Occipital lobe (tissue), 2 donors: ENCODE results near the gene FYN. TPM values are rescaled to one million over a fixed set of nuclear protein-coding genes. Genes with fewer than 3 reads are reported as not detected.

Experiments
- DNase-seq: peaks from one replicate; lab custom pipeline; 2025; lab: John Stamatoyannopoulos, UW
- total RNA-seq: library from RNA; depleted of rRNA; stranded (reverse); fragments of >200 nt; gene quantifications from one replicate; pipeline ENCODE4 v1.2.3, GENCODE V29; 2014

FYN gene
- total RNA-seq, 1 donor from 2014 or later = 246 TPM

DNA sequence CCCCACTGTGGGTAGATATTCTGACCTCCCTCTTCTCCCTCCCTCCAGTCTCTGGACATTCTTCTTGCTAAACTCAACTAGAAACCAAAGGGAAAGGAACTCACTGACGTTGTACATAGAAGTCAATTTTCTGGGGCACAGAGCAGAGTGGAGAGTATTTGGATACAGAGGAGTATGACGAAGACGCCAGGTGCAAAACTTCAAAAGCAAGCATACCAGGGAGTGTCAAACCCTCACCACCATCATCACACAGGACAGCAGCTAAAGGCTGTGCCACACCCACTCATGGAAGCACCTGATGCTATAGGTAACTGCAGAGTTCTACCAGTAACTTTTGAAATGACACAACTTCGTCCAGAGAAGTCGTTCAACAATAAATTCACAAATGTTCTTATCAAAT is 64.8 kb downstream of the FYN start:
- DNase-seq = no peak

- no peak for DNase-seq
Observed at GRCh38 chr6:111806561-111807497, 66.4 kb downstream of the FYN start.

DNA sequence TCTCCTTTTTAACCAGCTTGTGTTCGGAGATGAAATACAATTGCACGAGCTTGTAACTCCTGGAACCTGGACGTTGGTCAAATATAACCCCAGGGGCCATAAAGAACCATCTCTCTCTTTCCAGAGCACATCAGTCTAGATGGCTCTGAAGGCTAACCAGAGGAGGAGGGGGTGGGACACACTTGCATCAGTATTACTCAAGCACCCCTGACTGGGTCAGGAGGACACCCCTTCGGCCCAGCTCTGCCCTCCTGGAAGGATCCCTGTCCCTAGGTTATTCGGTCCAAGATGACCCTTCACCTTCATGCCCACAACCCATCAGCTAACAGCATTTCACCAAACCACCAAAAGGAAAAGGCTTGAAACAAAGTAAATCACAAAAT is 67.1 kb downstream of the FYN start:
- DNase-seq = no peak

DNA sequence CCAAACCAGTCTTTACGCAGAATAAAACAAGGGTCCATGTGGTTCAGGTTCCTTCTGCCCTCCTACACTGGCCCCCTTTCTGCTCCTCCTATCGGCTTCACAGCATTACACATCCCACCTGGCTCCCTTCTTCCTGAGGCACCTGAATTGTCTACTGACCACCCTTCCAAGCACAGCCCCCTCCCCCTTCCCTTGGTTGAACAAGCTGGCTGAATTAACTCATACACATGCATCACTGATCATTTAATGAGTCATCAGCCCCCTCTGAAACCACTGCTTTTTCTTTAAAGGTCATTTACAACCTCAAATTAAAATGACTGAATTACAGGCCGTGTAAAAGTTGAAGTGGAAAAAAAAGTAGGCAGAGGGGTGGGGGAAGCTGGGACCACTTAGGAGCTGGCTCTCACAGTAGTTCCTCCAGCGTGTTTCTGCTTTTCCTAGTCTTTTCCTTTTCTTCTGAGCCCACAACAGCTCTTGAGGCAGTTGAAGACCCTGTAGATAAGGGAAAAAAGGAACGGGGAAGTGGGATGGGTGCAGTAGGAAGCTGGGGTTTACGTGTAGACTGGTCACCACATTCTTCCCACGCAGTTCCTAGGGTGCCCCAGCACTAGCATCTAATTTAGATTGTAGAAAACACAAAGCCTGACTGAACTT is 67.6 kb downstream of the FYN start:
- DNase-seq = no peak

- no peak for DNase-seq
Observed at GRCh38 chr6:111804627-111805235, 68.5 kb downstream of the FYN start.

DNA sequence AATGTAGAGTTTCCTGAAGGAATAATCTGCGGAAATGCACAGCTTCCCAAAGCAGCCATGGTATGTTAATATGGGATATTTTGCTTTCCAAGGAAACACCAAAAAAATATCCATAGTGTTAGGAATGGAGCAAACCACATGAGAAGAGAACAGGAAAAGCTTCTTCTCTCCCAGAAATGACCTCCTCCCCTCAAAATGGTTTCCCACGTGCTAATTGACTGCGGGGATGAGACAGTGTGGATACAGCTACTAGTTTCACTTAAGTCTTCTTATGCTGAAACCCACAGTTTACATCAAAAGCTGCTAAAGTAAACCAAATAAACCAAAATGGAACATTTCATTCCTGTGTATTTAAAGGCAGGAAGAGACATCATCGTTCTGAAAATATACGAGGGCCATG is 69.4 kb downstream of the FYN start:
- no peak for DNase-seq

- DNase-seq = no peak
Observed at GRCh38 chr6:111803371-111803770, 69.9 kb downstream of the FYN start.

DNA sequence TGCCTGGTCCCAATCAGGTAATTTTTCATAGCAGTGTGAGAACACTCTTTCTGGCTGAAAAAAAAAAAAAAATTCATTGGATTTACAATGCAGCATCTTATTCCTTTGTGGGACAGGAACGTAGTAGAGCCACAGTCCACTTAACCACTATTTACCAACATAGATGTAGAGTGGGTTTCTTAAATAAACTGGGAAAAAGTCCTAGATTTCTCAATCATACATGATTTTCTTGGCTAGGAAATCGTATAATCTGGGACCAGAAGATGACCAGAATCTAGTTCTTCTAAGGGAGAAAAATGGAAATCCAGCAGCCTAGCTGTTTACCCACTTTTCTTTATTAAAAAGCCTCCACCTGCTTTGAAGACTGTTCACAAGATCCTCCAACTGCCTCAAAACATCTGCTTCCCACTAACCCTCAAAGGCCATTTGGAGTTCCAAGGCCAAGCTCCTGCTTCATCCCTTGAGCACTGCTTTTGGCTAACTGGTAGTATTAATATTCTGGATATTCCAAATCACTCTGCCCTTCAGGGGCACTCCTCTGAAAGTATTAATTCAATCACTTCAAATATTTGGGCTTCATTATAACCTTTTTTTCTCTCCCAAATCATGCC is 70.4 kb downstream of the FYN start:
- no peak for DNase-seq

DNA sequence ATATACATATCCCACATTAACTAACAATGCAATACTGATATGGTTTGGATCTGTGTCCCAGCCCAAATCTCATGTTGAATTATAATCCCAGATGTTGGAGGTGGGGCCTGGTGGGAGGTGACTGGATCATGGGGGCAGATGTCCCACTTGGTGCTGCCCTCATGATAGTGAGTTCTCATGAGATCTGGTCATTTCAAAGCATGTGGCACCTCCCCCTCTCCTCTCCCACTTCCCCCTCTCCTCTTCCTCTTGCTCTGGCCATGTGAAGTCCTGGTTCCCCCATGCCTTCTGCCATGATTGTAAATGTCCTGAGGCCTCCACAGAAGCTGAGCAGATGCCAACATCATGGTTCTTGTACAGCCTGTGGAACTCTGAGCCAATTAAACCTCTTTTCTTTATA is 71.2 kb downstream of the FYN start:
- no peak for DNase-seq

DNA sequence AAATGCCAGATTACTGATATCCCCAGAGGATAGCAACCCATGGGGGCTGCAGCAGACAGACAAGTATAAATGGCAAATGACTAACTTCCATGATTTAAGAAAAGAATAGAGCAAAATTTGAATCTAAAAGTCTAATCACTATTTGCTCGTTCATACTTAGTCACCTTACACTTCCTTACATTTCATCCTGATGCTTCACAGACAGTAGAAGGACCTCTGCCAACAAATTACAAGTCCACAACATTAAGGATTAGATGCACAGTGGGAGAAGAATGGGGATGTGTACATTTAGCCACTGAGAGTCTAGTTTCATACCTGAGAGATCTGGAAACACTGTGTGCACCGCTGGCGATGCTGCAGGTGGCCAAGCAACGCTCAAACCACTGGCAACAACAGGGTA is 72.4 kb downstream of the FYN start:
- no peak for DNase-seq

- DNase-seq = no peak
Observed at GRCh38 chr6:111800259-111800765, 72.9 kb downstream of the FYN start.

- DNase-seq = no peak
Observed at GRCh38 chr6:111799576-111800258, 73.5 kb downstream of the FYN start.

- DNase-seq = no peak
Observed at GRCh38 chr6:111798281-111798725, 74.9 kb downstream of the FYN start.

DNA sequence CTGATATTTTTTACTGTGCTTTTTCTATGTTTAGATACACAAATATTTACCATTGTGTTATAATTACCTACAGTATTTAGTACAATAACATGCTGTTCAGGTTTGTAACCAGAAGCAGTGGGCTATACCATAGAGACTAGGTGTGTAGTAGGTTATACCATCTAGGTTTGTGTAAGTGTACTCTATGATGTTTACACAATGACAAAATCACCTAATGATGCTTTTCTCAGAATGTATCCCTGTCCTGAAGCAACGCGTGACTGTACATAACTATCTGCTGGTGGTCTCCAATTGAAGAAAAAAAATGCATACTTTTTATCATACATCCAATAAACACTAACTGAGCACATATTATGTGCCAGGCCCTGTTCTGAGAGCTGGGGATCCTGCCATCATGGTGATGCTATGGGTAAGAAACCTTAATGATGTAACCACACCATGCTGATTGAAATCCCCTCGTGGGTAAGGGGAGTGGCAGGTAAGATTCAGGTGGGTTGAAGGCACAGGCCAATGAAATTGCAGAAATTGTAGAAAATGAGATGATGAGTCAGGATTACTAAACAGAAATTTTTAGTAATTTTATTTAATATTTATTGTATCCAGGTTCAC is 76.8 kb downstream of the FYN start:
- no peak for DNase-seq

- no peak for DNase-seq
Observed at GRCh38 chr6:111795558-111795957, 77.7 kb downstream of the FYN start.

DNA sequence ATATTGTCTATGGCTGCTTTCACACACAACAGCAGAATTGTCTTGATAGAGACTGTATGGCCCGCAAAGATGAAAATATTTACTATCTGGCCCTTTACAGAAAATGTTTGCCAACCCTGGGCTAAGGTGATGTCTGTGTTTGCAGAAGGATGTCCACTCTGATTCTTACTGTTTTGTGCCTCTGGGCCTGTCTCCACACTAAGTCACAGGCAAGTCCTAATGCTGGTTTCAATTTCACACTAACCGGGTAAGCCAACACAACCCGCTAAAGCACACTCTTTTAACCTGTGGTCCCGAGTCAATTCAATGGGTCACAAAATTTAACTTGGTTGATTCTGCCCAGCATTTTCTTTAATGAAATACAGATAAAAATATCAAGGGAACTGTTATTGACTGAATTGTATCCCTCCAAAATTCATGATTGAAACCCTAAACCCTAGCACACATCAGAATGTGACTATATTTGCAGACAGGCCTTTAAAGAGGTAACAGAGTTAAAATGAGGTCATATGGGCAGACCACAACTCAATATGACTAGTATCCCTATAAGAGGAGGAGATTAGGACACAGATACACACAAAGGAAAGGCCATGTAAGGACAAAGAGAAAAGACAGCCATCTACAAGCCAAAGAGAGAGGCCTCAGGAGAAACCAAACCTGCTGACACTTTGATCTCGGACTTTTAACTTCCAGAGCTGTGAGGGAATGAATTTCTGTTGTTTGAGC is 78.4 kb downstream of the FYN start:
- no peak for DNase-seq

DNA sequence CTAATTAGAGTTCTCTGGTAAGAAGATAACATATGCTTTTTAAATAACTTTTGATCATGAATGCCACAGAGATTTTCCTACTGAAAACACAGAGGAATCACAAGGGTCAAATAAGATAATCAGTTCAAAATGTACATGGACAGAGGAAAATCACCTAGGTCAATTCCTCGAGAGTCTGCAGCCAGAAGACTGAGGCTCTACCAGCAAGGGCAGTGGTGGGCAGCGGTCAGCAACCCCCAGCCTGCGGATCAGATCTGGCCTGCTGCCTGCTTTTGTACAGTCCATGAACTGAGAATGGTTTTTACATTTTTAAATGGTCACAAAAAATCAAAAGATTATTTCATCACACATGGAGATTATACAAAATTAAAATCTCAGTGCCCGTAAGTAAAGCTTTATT is 79.0 kb downstream of the FYN start:
- no peak for DNase-seq

DNA sequence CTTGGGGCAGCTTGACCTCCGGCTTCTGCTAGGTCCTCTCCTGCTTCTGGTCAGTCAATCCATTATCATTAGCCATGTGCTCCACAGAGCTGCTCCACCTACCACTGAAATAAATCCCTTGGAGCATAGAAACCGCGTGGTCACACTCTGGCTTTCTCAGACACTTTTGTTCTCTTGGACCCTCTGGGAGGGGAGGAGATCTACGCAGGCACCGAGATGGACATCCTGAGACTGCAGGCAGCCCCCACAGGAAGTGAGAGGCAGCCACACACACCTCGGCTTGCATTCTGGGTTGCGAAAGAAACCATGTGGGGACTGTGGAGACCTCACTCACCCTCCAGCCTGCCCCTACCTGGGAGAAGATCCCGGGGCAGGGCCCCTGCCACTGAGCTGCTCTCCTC is 79.5 kb downstream of the FYN start:
- DNase-seq = no peak

DNA sequence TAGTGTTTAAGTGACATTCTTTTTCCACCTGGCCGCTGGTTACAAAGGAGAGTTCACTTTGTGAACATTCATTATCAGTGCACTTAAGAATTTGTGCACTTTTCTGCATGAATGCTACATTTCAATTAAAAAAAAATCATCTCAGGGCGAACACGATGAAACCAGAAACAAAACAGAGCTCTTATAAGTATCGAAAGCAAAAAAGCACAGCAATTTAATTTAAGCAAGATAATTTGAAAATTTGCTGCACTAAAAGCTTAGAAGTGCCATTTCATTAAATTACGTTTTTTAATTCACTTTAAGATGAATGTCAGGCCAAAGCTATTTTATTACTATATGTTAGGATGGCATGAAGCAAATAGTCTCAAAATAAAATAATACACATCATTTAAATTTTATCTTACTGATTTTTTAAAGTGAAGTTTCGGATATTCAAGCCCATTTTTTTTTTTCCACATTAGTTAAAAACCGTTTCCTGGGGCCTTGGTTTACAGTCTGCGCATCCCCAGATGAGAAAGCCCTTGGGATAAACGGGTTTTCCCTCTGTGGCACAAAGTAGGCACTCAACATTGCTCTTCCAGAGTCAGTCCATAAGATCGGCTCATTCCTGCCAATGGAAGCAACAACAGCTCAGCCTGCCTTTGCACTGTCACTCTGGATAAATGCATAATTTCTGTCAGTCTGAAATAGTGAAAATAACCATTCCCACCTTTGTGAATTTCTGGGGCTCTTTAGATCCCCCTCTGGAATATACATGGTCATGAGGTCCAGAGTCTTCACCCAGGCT is 80.1 kb downstream of the FYN start:
- no peak for DNase-seq
